Nephron progenitor cell (in vitro differentiated cells): ENCODE data around the gene ZBTB48.

Experiments
- DNase-seq: peaks from one replicate; pipeline ENCODE4 v3.0.0; 2021
- H3K27ac Mint-ChIP-seq: 2 replicates; pipeline ENCODE4 v1.8.0; 2021; ENCODE audit warnings: mild to moderate bottlenecking, moderate library complexity, mixed read lengths
- H3K27me3 Mint-ChIP-seq: 2 replicates; pipeline ENCODE4 v1.8.0; 2021; ENCODE audit warnings: mild to moderate bottlenecking, low read depth, mixed read lengths; ENCODE audit not compliant: poor library complexity
- H3K36me3 Mint-ChIP-seq: 2 replicates; pipeline ENCODE4 v1.8.0; 2021; ENCODE audit warnings: low read depth, mixed read lengths
- H3K4me1 Mint-ChIP-seq: 2 replicates; pipeline ENCODE4 v1.8.0; 2021; ENCODE audit warnings: mixed read lengths
- H3K4me3 Mint-ChIP-seq: 2 replicates; pipeline ENCODE4 v1.8.0; 2021; ENCODE audit warnings: mild to moderate bottlenecking, moderate library complexity, mixed read lengths
- H3K9me3 Mint-ChIP-seq: 2 replicates; pipeline ENCODE4 v1.8.0; 2021; ENCODE audit warnings: mild to moderate bottlenecking, moderate library complexity, mixed read lengths
- TF ChIP-seq, protein P1 (sequence below): fragments of 200-600 bp; sonication (generic); IDR thresholded peaks from 2 replicates; pipeline ENCODE4 v1.5.0; 2021; ENCODE audit warnings: antibody characterized with exemption

Gene ZBTB48

DNA sequence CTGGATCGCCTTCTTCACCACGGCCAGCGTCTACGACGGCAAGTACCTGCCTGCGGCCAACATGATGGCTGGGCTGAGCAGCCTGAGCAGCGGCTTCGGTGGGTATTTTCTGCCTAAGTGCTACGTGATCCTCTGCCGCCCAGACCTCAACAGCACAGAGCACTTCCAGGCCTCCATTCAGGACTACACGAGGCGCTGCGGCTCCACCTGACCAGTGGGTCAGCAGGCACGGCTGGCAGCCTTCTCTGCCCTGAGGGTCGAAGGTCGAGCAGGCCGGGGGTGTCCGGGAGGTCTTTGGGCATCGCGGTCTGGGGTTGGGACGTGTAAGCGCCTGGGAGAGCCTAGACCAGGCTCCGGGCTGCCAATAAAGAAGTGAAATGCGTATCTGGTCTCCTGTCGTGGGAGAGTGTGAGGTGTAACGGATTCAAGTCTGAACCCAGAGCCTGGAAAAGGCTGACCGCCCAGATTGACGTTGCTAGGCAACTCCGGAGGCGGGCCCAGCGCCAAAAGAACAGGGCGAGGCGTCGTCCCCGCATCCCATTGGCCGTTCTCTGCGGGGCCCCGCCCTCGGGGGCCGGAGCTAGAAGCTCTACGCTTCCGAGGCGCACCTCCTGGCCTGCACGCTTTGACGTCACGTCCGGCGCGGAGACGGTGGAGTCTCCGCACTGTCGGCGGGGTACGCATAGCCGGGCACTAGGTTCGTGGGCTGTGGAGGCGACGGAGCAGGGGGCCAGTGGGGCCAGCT lies at the start of gene ZBTB48:
TSS of gene ZBTB48 (plus strand) at position 621 of the 745 bp plus-strand sequence. CDS start 616 bp downstream, outside the sequence.
- Mint-ChIP-seq H3K27me3 (peaks cover 3% of the 10 kb centered on the region), H3K36me3 (no peaks in the 10 kb centered on the region), H3K4me3 (peak within 1 kb of the TSS; percentile 94), H3K9me3 (no peaks in the 10 kb centered on the region), H3K27ac (peak within 1 kb of the TSS; percentile 95), H3K4me1 (peaks cover 37% of the 10 kb centered on the region)
- peak; percentile 98 for DNase-seq
- TF ChIP-seq, protein P1, sequence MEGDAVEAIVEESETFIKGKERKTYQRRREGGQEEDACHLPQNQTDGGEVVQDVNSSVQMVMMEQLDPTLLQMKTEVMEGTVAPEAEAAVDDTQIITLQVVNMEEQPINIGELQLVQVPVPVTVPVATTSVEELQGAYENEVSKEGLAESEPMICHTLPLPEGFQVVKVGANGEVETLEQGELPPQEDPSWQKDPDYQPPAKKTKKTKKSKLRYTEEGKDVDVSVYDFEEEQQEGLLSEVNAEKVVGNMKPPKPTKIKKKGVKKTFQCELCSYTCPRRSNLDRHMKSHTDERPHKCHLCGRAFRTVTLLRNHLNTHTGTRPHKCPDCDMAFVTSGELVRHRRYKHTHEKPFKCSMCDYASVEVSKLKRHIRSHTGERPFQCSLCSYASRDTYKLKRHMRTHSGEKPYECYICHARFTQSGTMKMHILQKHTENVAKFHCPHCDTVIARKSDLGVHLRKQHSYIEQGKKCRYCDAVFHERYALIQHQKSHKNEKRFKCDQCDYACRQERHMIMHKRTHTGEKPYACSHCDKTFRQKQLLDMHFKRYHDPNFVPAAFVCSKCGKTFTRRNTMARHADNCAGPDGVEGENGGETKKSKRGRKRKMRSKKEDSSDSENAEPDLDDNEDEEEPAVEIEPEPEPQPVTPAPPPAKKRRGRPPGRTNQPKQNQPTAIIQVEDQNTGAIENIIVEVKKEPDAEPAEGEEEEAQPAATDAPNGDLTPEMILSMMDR: no peak

DNA sequence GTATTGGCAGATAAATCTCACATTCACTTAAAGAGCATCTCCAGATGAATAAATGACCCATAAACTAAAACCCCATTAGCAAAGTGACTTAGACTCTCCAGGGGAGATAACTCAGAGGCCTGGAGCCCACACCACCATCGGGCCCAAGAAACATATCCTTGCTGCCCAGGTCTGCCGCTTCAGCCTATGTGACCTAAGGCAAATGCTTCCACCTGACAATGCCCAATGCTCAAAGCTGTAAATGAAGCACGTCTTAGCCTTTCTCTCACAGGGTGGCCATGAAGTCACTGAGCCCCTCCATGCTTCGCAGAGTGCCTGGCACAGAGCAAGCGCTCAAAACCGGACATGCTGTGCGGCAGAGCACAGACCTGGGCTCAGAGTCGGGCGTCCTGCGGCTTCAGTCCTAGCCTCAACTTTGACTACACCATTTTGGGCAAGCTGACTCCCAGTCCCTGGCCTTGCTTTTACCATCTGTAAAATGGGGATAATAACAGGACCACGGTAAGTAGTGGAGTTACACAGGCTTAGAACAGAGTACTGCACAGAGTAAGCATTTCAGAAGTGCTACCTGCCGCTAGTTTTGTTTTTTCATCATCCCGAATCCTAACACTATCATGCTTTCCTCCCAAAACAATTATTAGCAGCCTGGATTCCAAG lies 49.2 kb upstream of the ZBTB48 start:
- no peak for DNase-seq
- H3K9me3 Mint-ChIP-seq: no peaks in the 10 kb centered on the region
- TF ChIP-seq, protein P1: no peak
- no peaks in the 10 kb centered on the region for H3K27me3 Mint-ChIP-seq
- no peak overlapping the region for H3K27ac Mint-ChIP-seq
- peaks cover 5% of the 10 kb centered on the region for H3K4me1 Mint-ChIP-seq
- no peak overlapping the region for H3K4me3 Mint-ChIP-seq
- H3K36me3 Mint-ChIP-seq: peaks cover 77% of the 10 kb centered on the region

DNA sequence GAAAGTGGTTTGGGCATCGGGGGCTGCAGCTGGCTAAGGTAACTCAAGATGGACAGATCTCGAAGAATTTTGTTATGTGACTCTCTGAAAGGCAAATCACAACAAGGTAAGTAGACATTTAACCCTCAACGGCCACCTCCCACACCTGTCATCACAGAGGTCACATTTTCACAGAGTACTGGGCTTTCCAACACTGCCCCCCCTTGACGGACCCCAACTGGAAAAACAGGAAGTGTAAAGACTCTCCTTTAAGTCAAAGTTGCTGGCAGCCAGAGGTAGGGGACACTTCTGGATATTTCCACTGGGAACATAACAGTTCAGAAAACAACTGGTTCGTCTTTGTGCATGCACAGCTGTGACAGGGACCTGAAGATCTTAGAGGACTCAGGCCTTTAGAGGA lies 47.8 kb upstream of the ZBTB48 start:
- Mint-ChIP-seq H3K9me3 (no peaks in the 10 kb centered on the region), H3K36me3 (peaks cover 69% of the 10 kb centered on the region), H3K27me3 (no peaks in the 10 kb centered on the region), H3K27ac (no peak overlapping the region), H3K4me3 (no peak overlapping the region), H3K4me1 (peaks cover 5% of the 10 kb centered on the region)
- no peak for DNase-seq
- TF ChIP-seq, protein P1: no peak

DNA sequence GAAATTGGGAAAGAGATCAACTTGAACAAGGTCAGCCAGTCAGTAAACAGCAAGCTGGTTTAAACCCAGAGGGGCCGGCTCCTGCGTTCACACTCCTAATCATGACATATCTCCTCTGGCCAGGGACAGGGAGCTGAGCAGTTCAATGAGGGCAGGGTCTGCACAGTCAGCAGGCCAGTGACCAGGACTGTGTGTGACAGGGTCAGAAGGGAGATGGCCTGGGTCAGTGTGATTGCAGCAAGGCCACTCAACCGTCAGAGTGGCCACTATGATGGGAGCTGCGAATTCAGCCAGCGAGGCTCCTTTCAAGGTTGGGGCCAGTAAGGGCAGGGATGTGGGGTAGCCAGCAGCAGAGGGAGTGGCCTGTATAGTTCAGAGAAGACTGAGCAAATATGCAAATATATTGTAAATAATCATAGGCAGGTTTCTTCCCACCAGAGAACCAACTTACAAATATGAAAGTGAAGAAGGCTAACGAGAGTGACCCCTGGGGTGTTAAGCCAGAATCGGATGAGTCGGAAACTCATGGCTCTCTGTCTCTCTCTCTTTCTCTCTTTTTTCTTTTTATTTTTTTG lies 45.5 kb upstream of the ZBTB48 start:
- Mint-ChIP-seq H3K4me1 (peaks cover 5% of the 10 kb centered on the region), H3K27ac (peak overlapping the region; percentile 96), H3K9me3 (no peaks in the 10 kb centered on the region), H3K36me3 (peaks cover 63% of the 10 kb centered on the region), H3K4me3 (no peak overlapping the region), H3K27me3 (no peaks in the 10 kb centered on the region)
- TF ChIP-seq, protein P1: no peak
- DNase-seq: no peak

DNA sequence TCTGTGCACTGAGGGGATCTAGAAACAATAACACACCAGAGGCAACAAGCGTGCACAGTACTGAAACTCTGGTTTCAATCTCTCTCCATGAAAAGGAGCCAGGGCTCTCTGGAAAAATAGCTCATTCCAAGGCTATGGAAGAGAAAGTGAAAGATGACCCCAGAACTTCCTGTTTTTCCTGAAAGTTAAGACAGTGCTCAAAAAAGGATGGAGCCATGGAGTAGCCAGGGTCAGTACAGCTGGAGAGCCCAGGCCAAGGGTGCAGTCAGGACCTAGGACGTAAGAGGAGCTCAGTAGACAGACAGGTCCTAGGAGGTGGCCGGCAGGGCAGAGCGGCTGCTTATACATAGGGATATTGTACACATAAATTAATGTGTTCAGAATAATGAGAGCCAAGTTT lies 44.6 kb upstream of the ZBTB48 start:
- Mint-ChIP-seq H3K9me3 (no peaks in the 10 kb centered on the region), H3K27ac (no peak overlapping the region), H3K4me3 (no peak overlapping the region), H3K36me3 (peaks cover 66% of the 10 kb centered on the region), H3K4me1 (peaks cover 5% of the 10 kb centered on the region), H3K27me3 (peaks cover 4% of the 10 kb centered on the region)
- DNase-seq: no peak
- TF ChIP-seq, protein P1: no peak
